Lower lobe of right lung (tissue), 2 donors: ENCODE data around the gene MEX3B. TPM values are rescaled to one million over a fixed set of nuclear protein-coding genes. Genes with fewer than 3 reads are reported as not detected.
"Not testable (repeated sequence)": the region's sequence is repeated elsewhere in the genome, so short reads cannot be mapped to it uniquely, and the experiment has no call there.

Experiments used
- ATAC-seq, 2 donors: fragments of 200-7000 bp; cut with Tn5 transposase; one replicate each; pipeline ENCODE4 v1.9.1; 2020 to 2022; ENCODE audit warnings: mild to moderate bottlenecking in 2 of 2, moderate library complexity in 2 of 2
- DNase-seq: peaks from one replicate; pipeline ENCODE4 v3.0.0-alpha.2; 2020
- H3K27ac ChIP-seq: fragments of 200-600 bp; one replicate; pipeline ENCODE4 v1.8.0; 2022
- H3K27me3 ChIP-seq: fragments of 200-600 bp; one replicate; pipeline ENCODE4 v1.8.0; 2022; ENCODE audit warnings: low read depth
- H3K36me3 ChIP-seq: fragments of 200-600 bp; one replicate; pipeline ENCODE4 v1.8.0; 2022; ENCODE audit warnings: mild to moderate bottlenecking
- H3K4me1 ChIP-seq: fragments of 200-600 bp; one replicate; pipeline ENCODE4 v1.8.0; 2022
- H3K4me3 ChIP-seq: fragments of 200-600 bp; one replicate; pipeline ENCODE4 v1.8.0; 2022; ENCODE audit warnings: mild to moderate bottlenecking
- H3K9me3 ChIP-seq: fragments of 200-600 bp; one replicate; pipeline ENCODE4 v1.8.0; 2022
- intact Hi-C: fragments of 100-400 bp; cut with DNase I; formaldehyde crosslinking; loops from one replicate; pipeline ENCODE4 v1.11.0; 2022
- total RNA-seq: library from RNA; stranded (reverse); fragmentation: NEBNext Ultra II Directional; extraction: Animal tissue kit (Norgen Biotek cat#: 25700); gene quantifications from one replicate; pipeline ENCODE4 v1.2.1, GENCODE V29; 2021
- TF ChIP-seq, protein P1 (sequence below): fragments of 200-600 bp; IDR thresholded peaks from one replicate; pipeline ENCODE4 v1.8.0; 2022; ENCODE audit warnings: antibody characterized with exemption, mild to moderate bottlenecking
- donor health status: DM: no; HTN: yes; CAD: no; lungs with severe emphysema.

Gene MEX3B
- total RNA-seq, 1 donor from 2014 or later, result 1.8 TPM

DNA sequence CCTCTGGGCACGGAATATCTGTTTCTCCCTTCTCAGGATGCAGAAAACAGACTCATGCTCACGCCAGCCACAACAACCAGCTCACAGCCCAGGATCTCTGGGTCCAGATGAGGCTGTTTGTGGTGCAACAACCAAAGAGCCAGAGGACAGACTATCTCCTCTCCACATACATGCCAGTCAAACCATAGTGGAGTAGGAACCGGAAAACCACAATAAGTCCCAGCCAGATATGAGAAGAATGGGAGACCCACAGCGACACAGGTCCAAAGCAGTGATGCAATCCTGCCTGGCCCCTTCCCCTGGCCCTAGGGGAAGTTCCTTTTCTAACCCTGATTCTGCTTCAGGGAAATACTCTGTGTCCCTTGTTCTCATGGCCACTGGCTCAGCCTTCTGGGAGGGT is 27.6 kb downstream of the MEX3B start:
- no peaks in the 10 kb centered on the region for H3K36me3 ChIP-seq
- H3K4me3 ChIP-seq, result no peak overlapping the region
- H3K27me3 ChIP-seq, result peaks cover 4% of the 10 kb centered on the region
- intact Hi-C loops, result no loop called here
- DNase-seq (no peak), ATAC-seq (no peak)
- no peaks in the 10 kb centered on the region for H3K9me3 ChIP-seq
- no peaks in the 10 kb centered on the region for H3K4me1 ChIP-seq
- no peak overlapping the region for H3K27ac ChIP-seq
- TF ChIP-seq, protein P1, sequence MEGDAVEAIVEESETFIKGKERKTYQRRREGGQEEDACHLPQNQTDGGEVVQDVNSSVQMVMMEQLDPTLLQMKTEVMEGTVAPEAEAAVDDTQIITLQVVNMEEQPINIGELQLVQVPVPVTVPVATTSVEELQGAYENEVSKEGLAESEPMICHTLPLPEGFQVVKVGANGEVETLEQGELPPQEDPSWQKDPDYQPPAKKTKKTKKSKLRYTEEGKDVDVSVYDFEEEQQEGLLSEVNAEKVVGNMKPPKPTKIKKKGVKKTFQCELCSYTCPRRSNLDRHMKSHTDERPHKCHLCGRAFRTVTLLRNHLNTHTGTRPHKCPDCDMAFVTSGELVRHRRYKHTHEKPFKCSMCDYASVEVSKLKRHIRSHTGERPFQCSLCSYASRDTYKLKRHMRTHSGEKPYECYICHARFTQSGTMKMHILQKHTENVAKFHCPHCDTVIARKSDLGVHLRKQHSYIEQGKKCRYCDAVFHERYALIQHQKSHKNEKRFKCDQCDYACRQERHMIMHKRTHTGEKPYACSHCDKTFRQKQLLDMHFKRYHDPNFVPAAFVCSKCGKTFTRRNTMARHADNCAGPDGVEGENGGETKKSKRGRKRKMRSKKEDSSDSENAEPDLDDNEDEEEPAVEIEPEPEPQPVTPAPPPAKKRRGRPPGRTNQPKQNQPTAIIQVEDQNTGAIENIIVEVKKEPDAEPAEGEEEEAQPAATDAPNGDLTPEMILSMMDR, result no peak

DNA sequence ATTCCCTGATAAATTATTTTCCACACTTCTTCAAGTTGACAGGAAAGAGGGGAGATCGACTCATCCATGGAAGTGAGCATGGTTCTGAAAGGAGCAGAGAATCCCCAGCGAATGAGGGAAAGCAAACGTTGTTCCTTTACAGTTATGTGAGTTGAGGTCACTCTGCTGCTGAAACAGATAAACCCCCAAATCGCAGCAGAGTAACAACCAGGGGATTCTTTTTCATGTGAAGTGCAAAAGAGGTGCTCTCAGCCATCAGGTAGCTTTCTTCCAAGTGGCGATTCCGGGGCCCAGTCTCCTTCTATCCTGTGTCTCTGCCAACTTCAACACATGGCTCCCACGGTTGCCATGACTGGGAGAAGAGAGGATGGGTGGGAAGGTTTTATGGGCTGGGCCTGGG is 28.2 kb downstream of the MEX3B start:
- ATAC-seq, result no peak
- Histone ChIP-seq H3K27ac (no peak overlapping the region), H3K9me3 (no peaks in the 10 kb centered on the region), H3K27me3 (peaks cover 4% of the 10 kb centered on the region), H3K4me3 (no peak overlapping the region), H3K36me3 (no peaks in the 10 kb centered on the region), H3K4me1 (no peaks in the 10 kb centered on the region)
- TF ChIP-seq, protein P1, result no peak
- no peak for DNase-seq
- intact Hi-C loops, result no loop called here

GRCh38 chr15:82014989-82015388 is 30.8 kb downstream of the MEX3B start:
- H3K27me3 ChIP-seq, result peaks cover 4% of the 10 kb centered on the region
- H3K9me3 ChIP-seq, result no peaks in the 10 kb centered on the region
- no peak overlapping the region for H3K27ac ChIP-seq
- TF ChIP-seq, protein P1, result no peak
- no peak overlapping the region for H3K4me3 ChIP-seq
- H3K36me3 ChIP-seq, result no peaks in the 10 kb centered on the region
- DNase-seq, result no peak
- intact Hi-C loops, result no loop called here
- no peak for ATAC-seq
- H3K4me1 ChIP-seq, result no peaks in the 10 kb centered on the region

GRCh38 chr15:82012908-82013307 is 32.9 kb downstream of the MEX3B start:
- ATAC-seq, result no peak
- DNase-seq, result no peak
- intact Hi-C loops, result no loop called here
- Histone ChIP-seq H3K4me3 (no peak overlapping the region), H3K4me1 (no peaks in the 10 kb centered on the region), H3K27ac (no peak overlapping the region), H3K36me3 (no peaks in the 10 kb centered on the region), H3K9me3 (no peaks in the 10 kb centered on the region), H3K27me3 (no peaks in the 10 kb centered on the region)
- TF ChIP-seq, protein P1, result no peak

- TF ChIP-seq, protein P1, result no peak
- no peak for ATAC-seq
Measured at GRCh38 chr15:82005239-82005638, 40.6 kb downstream of the MEX3B start.

DNA sequence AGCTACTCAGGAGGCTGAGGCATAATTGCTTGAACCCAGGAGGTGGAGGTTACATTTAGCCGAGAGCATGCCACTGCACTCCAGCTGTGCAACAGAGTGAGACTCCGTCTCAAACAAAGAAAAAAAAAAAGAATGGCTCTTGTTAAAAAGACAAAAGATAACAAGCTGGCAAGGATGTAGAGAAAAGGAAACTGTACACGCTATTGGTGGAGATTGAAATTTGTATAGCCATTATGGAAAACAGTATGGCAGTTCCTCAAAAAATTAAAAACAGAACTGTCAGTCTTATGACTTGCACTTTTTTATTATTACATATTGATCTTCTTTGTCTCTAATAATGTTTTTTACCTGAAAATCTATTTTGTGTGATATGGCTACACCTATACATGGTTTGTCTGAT is 41.9 kb downstream of the MEX3B start:
- ATAC-seq (no peak), DNase-seq (no peak)
- TF ChIP-seq, protein P1, result no peak
- H3K36me3 ChIP-seq, result no peaks in the 10 kb centered on the region
- no peaks in the 10 kb centered on the region for H3K4me1 ChIP-seq
- no peaks in the 10 kb centered on the region for H3K9me3 ChIP-seq
- H3K4me3 ChIP-seq, result no peak overlapping the region
- no peak overlapping the region for H3K27ac ChIP-seq
- intact Hi-C loops, result no loop called here
- H3K27me3 ChIP-seq, result no peaks in the 10 kb centered on the region

More at GRCh38 chr15:82005239-82005638, 40.6 kb downstream of the MEX3B start:
- Histone ChIP-seq H3K4me3 (no peak overlapping the region), H3K36me3 (no peaks in the 10 kb centered on the region), H3K9me3 (no peaks in the 10 kb centered on the region), H3K4me1 (no peaks in the 10 kb centered on the region), H3K27ac (no peak overlapping the region), H3K27me3 (no peaks in the 10 kb centered on the region)
- intact Hi-C loops, result no loop called here
- no peak for DNase-seq

DNA sequence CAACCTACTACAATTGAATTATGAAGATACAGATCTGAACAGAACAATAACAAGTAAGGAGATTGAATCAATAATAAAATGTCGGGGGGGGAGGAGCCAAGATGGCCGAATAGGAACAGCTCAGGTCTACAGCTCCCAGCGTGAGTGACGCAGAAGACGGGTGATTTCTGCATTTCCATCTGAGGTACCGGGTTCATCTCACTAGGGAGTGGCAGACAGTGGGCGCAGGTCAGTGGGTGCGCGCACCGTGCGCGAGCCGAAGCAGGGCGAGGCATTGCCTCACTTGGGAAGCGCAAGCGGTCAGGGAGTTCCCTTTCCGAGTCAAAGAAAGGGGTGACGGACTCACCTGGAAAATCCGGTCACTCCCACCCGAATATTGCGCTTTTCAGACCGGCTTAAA is 50.7 kb downstream of the MEX3B start:
- not testable (repeated sequence) for ATAC-seq, DNase-seq

More for the DNA sequence above, 50.7 kb downstream of the MEX3B start:
- H3K27me3 ChIP-seq, H3K36me3 ChIP-seq, H3K27ac ChIP-seq, H3K9me3 ChIP-seq, H3K4me1 ChIP-seq, intact Hi-C loops: not testable (repeated sequence)
- peak overlapping the region; percentile 6 for H3K4me3 ChIP-seq
